Measurements from ENCODE around the gene CPNE7. TPM values are rescaled to one million over a fixed set of nuclear protein-coding genes. Genes with fewer than 3 reads are reported as not detected.

Gene CPNE7
- total RNA-seq, 1 donor from 2014 or later = 11.5 TPM

DNA sequence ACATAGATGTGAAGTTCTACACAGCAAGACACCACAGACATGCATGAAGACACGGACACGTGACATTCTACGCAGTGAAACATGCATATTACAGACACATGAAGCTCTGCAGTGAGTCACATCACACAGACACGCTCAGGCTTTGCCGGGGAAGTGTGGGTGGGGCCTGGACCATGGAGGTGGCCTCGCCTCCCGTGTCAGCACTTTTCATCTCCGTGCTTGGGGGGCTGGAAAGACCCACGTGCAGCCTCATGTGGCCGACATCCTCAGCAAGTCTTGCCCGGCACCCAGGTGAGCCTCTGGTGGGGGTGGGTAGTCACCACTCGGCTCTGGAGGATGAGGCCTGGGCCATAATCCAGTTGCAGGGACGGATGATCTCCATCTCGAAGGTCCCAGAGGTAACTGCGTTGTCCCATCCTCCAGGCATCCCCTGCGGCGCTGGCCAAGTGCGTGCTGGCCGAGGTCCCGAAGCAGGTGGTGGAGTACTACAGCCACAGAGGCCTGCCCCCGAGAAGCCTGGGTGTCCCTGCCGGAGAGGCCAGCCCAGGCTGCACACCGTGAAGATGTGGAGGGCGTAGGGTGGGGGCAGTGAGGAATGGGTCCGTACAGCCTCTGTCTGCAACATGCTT lies 20.6 kb downstream of the CPNE7 start:
- Histone ChIP-seq H3K36me3 (ENCODE audit: control insufficient read depth, insufficient read depth, low read length) (no peaks in the 10 kb centered on the region), H3K4me3 (ENCODE audit: low read depth, low read length) (no peak overlapping the region), H3K27me3 (ENCODE audit: control insufficient read depth, insufficient read depth, low read length) (no peaks in the 10 kb centered on the region)
- TF ChIP-seq, protein P1, sequence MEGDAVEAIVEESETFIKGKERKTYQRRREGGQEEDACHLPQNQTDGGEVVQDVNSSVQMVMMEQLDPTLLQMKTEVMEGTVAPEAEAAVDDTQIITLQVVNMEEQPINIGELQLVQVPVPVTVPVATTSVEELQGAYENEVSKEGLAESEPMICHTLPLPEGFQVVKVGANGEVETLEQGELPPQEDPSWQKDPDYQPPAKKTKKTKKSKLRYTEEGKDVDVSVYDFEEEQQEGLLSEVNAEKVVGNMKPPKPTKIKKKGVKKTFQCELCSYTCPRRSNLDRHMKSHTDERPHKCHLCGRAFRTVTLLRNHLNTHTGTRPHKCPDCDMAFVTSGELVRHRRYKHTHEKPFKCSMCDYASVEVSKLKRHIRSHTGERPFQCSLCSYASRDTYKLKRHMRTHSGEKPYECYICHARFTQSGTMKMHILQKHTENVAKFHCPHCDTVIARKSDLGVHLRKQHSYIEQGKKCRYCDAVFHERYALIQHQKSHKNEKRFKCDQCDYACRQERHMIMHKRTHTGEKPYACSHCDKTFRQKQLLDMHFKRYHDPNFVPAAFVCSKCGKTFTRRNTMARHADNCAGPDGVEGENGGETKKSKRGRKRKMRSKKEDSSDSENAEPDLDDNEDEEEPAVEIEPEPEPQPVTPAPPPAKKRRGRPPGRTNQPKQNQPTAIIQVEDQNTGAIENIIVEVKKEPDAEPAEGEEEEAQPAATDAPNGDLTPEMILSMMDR (IDR thresholded peaks at IDR 0.05; ENCODE audit: insufficient read depth, low read length, poor library complexity, severe bottlenecking) = no peak
- DNase-seq (ENCODE audit: low read depth) = no peak

- H3K4me3 ChIP-seq (ENCODE audit: low read depth, low read length) = no peak overlapping the region
- no peaks in the 10 kb centered on the region for H3K27me3 ChIP-seq (ENCODE audit: control insufficient read depth, insufficient read depth, low read length)
- H3K36me3 ChIP-seq (ENCODE audit: control insufficient read depth, insufficient read depth, low read length) = no peaks in the 10 kb centered on the region
- TF ChIP-seq, protein P1 (IDR thresholded peaks at IDR 0.05; ENCODE audit: insufficient read depth, low read length, poor library complexity, severe bottlenecking) = no peak
- DNase-seq (ENCODE audit: low read depth) = no peak
Measured at GRCh38 chr16:89596957-89597649, 21.5 kb downstream of the CPNE7 start.

GRCh38 chr16:89598199-89598598 lies 22.6 kb downstream of the CPNE7 start:
- no peak for DNase-seq (ENCODE audit: low read depth)
- TF ChIP-seq, protein P1 (IDR thresholded peaks at IDR 0.05; ENCODE audit: insufficient read depth, low read length, poor library complexity, severe bottlenecking) = no peak
- H3K4me3 ChIP-seq (ENCODE audit: low read depth, low read length) = no peak overlapping the region
- H3K27me3 ChIP-seq (ENCODE audit: control insufficient read depth, insufficient read depth, low read length) = no peaks in the 10 kb centered on the region
- no peaks in the 10 kb centered on the region for H3K36me3 ChIP-seq (ENCODE audit: control insufficient read depth, insufficient read depth, low read length)

- TF ChIP-seq, protein P1 (IDR thresholded peaks at IDR 0.05; ENCODE audit: insufficient read depth, low read length, poor library complexity, severe bottlenecking) = peak; percentile 64
- Histone ChIP-seq H3K27me3 (ENCODE audit: control insufficient read depth, insufficient read depth, low read length) (no peaks in the 10 kb centered on the region), H3K36me3 (ENCODE audit: control insufficient read depth, insufficient read depth, low read length) (no peaks in the 10 kb centered on the region), H3K4me3 (ENCODE audit: low read depth, low read length) (no peak overlapping the region)
- DNase-seq (ENCODE audit: low read depth) = no peak
Measured at GRCh38 chr16:89599451-89599858, 23.9 kb downstream of the CPNE7 start.

DNA sequence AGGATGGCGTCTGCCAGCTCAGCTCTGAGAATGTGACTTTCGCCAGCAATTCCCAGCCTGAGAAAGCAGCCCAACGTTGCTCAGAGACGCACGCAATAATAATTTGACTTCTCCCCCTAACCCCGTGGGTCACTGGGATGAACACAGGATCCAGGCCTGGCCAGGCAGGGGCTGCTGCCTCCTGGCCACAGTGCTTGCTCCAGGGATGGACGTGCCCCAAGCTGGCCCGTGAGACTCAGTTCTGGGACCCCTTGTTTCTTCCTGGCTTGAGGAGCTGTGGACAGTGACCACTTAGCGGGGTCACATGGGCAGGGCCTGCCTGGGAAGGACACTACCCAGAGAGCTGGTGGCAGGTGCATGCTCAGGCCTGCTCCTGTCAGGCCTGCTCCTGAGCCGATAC lies 24.3 kb downstream of the CPNE7 start:
- no peak overlapping the region for H3K4me3 ChIP-seq (ENCODE audit: low read depth, low read length)
- H3K36me3 ChIP-seq (ENCODE audit: control insufficient read depth, insufficient read depth, low read length) = no peaks in the 10 kb centered on the region

More for the DNA sequence above, 24.3 kb downstream of the CPNE7 start:
- TF ChIP-seq, protein P1 (IDR thresholded peaks at IDR 0.05; ENCODE audit: insufficient read depth, low read length, poor library complexity, severe bottlenecking) = no peak
- H3K27me3 ChIP-seq (ENCODE audit: control insufficient read depth, insufficient read depth, low read length) = no peaks in the 10 kb centered on the region
- no peak for DNase-seq (ENCODE audit: low read depth)
